Trophoblast cell (in vitro differentiated cells and primary cell): Measurements from ENCODE around the gene KCNH2.
"Not testable (repeated sequence)": the region's sequence is repeated elsewhere in the genome, so short reads cannot be mapped to it uniquely, and the experiment has no call there.

Experiments
- DNase-seq, 2 donors: peaks; one replicate each; pipeline ENCODE4 v3.0.0-alpha.2; 2016
- H2AFZ ChIP-seq: 2 replicates; pipeline ENCODE4 v1.6.1; 2013; ENCODE audit warnings: low read length, moderate library complexity, mild to moderate bottlenecking; ENCODE audit not compliant: insufficient read depth, poor library complexity
- H2AK5ac ChIP-seq: 2 replicates; pipeline ENCODE4 v1.6.1; 2013; ENCODE audit warnings: mild to moderate bottlenecking, low read length
- H2BK120ac ChIP-seq: 2 replicates; pipeline ENCODE4 v1.6.1; 2013; ENCODE audit warnings: low read length, mild to moderate bottlenecking, moderate library complexity; ENCODE audit not compliant: insufficient read depth, poor library complexity
- H2BK12ac ChIP-seq: 2 replicates; pipeline ENCODE4 v1.6.1; 2013; ENCODE audit warnings: mild to moderate bottlenecking, low read length, moderate library complexity
- H2BK5ac ChIP-seq: 2 replicates; pipeline ENCODE4 v1.6.1; 2013; ENCODE audit warnings: low read length, low read depth, moderate library complexity, mild to moderate bottlenecking; ENCODE audit not compliant: poor library complexity
- H3K14ac ChIP-seq: 2 replicates; pipeline ENCODE4 v1.6.1; 2013; ENCODE audit warnings: mild to moderate bottlenecking, low read length
- H3K18ac ChIP-seq: 2 replicates; pipeline ENCODE4 v1.6.1; 2013; ENCODE audit warnings: mild to moderate bottlenecking, low read length
- H3K23ac ChIP-seq: 2 replicates; pipeline ENCODE4 v1.6.1; 2013; ENCODE audit warnings: low read length
- H3K27ac ChIP-seq: 2 replicates; pipeline ENCODE4 v1.5.1; 2013; ENCODE audit warnings: low read depth, mild to moderate bottlenecking, inconsistent platforms, low read length, moderate library complexity
- H3K27me3 ChIP-seq: 2 replicates; pipeline ENCODE4 v1.6.1; 2013; ENCODE audit warnings: inconsistent platforms, mild to moderate bottlenecking, low read length, moderate library complexity; ENCODE audit not compliant: insufficient read depth
- H3K36me3 ChIP-seq, 2 experiments: 1 replicate in 1 of 2; 2 replicates in 1 of 2; pipeline ENCODE4 v1.6.1; 2013; ENCODE audit warnings: low read length in 2 of 2, mild to moderate bottlenecking in 2 of 2, moderate library complexity in 1 of 2; ENCODE audit not compliant: insufficient read depth in 2 of 2, control insufficient read depth in 1 of 2
- H3K4ac ChIP-seq: 2 replicates; pipeline ENCODE4 v1.6.1; 2013; ENCODE audit warnings: low read depth, mild to moderate bottlenecking, low read length, moderate library complexity
- H3K4me1 ChIP-seq, 2 experiments: 1 replicate in 1 of 2; 2 replicates in 1 of 2; pipeline ENCODE4 v1.6.1; 2013; ENCODE audit warnings: low read length in 2 of 2, mild to moderate bottlenecking in 2 of 2, moderate library complexity in 1 of 2; ENCODE audit not compliant: insufficient read depth in 2 of 2, control insufficient read depth in 1 of 2
- H3K4me2 ChIP-seq: 2 replicates; pipeline ENCODE4 v1.6.1; 2013; ENCODE audit warnings: inconsistent platforms, mild to moderate bottlenecking, low read length, moderate library complexity
- H3K4me3 ChIP-seq: 2 replicates; pipeline ENCODE4 v1.5.1; 2013; ENCODE audit warnings: mild to moderate bottlenecking, low read depth, low read length, inconsistent platforms
- H3K79me1 ChIP-seq: one replicate; pipeline ENCODE4 v1.6.1; 2013; ENCODE audit warnings: low read length
- H3K79me2 ChIP-seq: 2 replicates; pipeline ENCODE4 v1.6.1; 2013; ENCODE audit warnings: low read length, mild to moderate bottlenecking; ENCODE audit not compliant: control insufficient read depth, insufficient read depth, poor library complexity
- H3K9ac ChIP-seq: 2 replicates; pipeline ENCODE4 v1.6.1; 2013; ENCODE audit warnings: mild to moderate bottlenecking, low read length
- H3K9me3 ChIP-seq: 2 replicates; pipeline ENCODE4 v1.6.1; 2013; ENCODE audit warnings: low read depth, mild to moderate bottlenecking, control low read depth, inconsistent platforms, low read length; ENCODE audit not compliant: insufficient read depth
- H4K12ac ChIP-seq: 2 replicates; pipeline ENCODE4 v1.6.1; 2013; ENCODE audit warnings: low read depth, mild to moderate bottlenecking, low read length, moderate library complexity
- H4K8ac ChIP-seq: 2 replicates; pipeline ENCODE4 v1.6.1; 2013; ENCODE audit warnings: low read depth, mild to moderate bottlenecking, low read length, moderate library complexity
- H4K91ac ChIP-seq: one replicate; pipeline ENCODE4 v1.6.1; 2013; ENCODE audit warnings: low read depth, mild to moderate bottlenecking, low read length, moderate library complexity
- WGBS: extraction: QIAGEN DNeasy Blood & Tissue Kit; methylation state at CpG from one replicate; pipeline ENCODE4 v1.1.7; 2013; ENCODE audit warnings: missing lambda C conversion rate; ENCODE audit not compliant: insufficient read length, insufficient coverage; ENCODE audit errors: extremely low coverage; 5-methylcytosine and 5-hydroxymethylcytosine counted together

KCNH2 gene

GRCh38 chr7:151011616-151012015 is 33.5 kb upstream of the KCNH2 start:
- not testable (repeated sequence) for H3K9me3 ChIP-seq, H3K27me3 ChIP-seq, H3K36me3 ChIP-seq, H2BK5ac ChIP-seq, H3K4me2 ChIP-seq, H3K18ac ChIP-seq, H3K4ac ChIP-seq, H2BK12ac ChIP-seq, H3K14ac ChIP-seq, H4K91ac ChIP-seq, H3K4me3 ChIP-seq, DNase-seq, H3K27ac ChIP-seq, H3K9ac ChIP-seq, H2BK120ac ChIP-seq, H3K23ac ChIP-seq, H2AK5ac ChIP-seq, H3K79me2 ChIP-seq, H4K12ac ChIP-seq, H4K8ac ChIP-seq, H2AFZ ChIP-seq
- WGBS = no CpG with 5 or more reads among the region's 12 CpGs
- Histone ChIP-seq H3K4me1 (peaks cover 33 to 42% of the 10 kb centered on the region in 2 experiments), H3K79me1 (peaks cover 12% of the 10 kb centered on the region)

GRCh38 chr7:151011097-151011409 is 32.9 kb upstream of the KCNH2 start:
- no peaks in the 10 kb centered on the region for H3K36me3 ChIP-seq
- H3K4ac ChIP-seq = no peak overlapping the region
- no peak overlapping the region for H2BK120ac ChIP-seq
- H3K23ac ChIP-seq = no peak overlapping the region
- no peaks in the 10 kb centered on the region for H3K27me3 ChIP-seq
- H3K4me2 ChIP-seq = no peak overlapping the region
- H3K9ac ChIP-seq = no peak overlapping the region
- no peak overlapping the region for H2AFZ ChIP-seq
- H4K8ac ChIP-seq = no peak overlapping the region
- H3K79me2 ChIP-seq = no peaks in the 10 kb centered on the region
- H3K4me3 ChIP-seq = no peak overlapping the region
- H2BK12ac ChIP-seq = peak overlapping the region; percentile 68
- H3K9me3 ChIP-seq = peaks cover 4% of the 10 kb centered on the region
- DNase-seq = no peak
- no peak overlapping the region for H2BK5ac ChIP-seq
- H3K14ac ChIP-seq = no peak overlapping the region
- H4K12ac ChIP-seq = no peak overlapping the region
- no peak overlapping the region for H3K27ac ChIP-seq
- no peak overlapping the region for H2AK5ac ChIP-seq
- H4K91ac ChIP-seq = peak overlapping the region; percentile 75
- H3K4me1 ChIP-seq = peaks cover 33 to 42% of the 10 kb centered on the region in 2 experiments
- H3K79me1 ChIP-seq = peaks cover 12% of the 10 kb centered on the region
- no peak overlapping the region for H3K18ac ChIP-seq
- WGBS = no CpG with 5 or more reads among the region's 1 CpG

DNA sequence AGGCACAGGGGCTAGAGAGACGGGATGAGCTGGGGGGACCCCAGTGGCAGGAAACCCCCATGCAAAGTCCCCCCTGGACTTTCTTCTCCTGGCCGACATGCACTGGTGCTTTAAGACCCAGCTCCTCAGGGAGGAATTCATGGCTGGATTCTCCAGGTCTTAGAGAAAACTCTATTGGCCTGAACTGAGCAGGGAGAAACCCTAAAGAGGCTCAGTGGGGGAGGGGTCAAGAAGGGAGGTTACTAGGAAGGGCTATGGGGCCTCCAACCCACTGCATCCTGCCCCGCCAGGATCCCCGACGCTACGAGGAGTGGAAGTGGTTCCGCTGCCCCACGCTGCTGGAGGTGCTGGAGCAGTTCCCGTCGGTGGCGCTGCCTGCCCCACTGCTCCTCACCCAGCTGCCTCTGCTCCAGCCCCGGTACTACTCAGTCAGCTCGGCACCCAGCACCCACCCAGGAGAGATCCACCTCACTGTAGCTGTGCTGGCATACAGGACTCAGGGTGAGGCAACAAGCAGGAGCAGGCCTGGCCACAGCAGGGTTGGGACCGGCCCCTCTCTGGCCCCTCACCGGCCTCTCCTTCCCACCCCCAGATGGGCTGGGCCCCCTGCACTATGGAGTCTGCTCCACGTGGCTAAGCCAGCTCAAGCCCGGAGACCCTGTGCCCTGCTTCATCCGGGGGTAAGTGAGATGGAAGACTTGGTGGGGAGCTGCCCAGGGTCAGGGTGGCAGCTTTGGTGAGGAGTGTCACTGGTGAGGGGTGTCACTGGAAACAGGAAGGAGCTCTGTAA is 32.4 kb upstream of the KCNH2 start:
- peaks cover 33 to 42% of the 10 kb centered on the region in 2 experiments for H3K4me1 ChIP-seq
- H2BK12ac ChIP-seq = peak overlapping the region; percentile 68
- H3K9ac ChIP-seq = no peak overlapping the region
- H2AK5ac ChIP-seq = peak overlapping the region; percentile 45
- H3K9me3 ChIP-seq = peaks cover 4% of the 10 kb centered on the region
- H2BK5ac ChIP-seq = peak overlapping the region; percentile 7
- peak overlapping the region; percentile 40 for H2BK120ac ChIP-seq
- H3K27me3 ChIP-seq = no peaks in the 10 kb centered on the region
- H4K8ac ChIP-seq = peak overlapping the region; percentile 5
- H3K36me3 ChIP-seq = no peaks in the 10 kb centered on the region
- no peak overlapping the region for H3K4ac ChIP-seq
- H3K27ac ChIP-seq = no peak overlapping the region
- no peaks in the 10 kb centered on the region for H3K79me2 ChIP-seq
- H3K14ac ChIP-seq = peak overlapping the region; percentile 19
- H4K12ac ChIP-seq = no peak overlapping the region
- DNase-seq = no peak
- H3K4me2 ChIP-seq = peak overlapping the region; percentile 23
- no peak overlapping the region for H3K23ac ChIP-seq
- H2AFZ ChIP-seq = peak overlapping the region; percentile 8
- H3K18ac ChIP-seq = peak overlapping the region; percentile 23
- H3K4me3 ChIP-seq = no peak overlapping the region
- no CpG with 5 or more reads among the region's 18 CpGs for WGBS
- H3K79me1 ChIP-seq = peaks cover 12% of the 10 kb centered on the region
- peak overlapping the region; percentile 75 for H4K91ac ChIP-seq

GRCh38 chr7:151010037-151010306 is 31.9 kb upstream of the KCNH2 start:
- no peaks in the 10 kb centered on the region for H3K27me3 ChIP-seq
- no peak overlapping the region for H3K4me2 ChIP-seq
- no peak for DNase-seq
- no peak overlapping the region for H3K18ac ChIP-seq
- no peak overlapping the region for H3K4me3 ChIP-seq
- H2BK12ac ChIP-seq = no peak overlapping the region
- no peak overlapping the region for H4K12ac ChIP-seq
- no peak overlapping the region for H2BK120ac ChIP-seq
- H2AFZ ChIP-seq = no peak overlapping the region
- H3K14ac ChIP-seq = no peak overlapping the region
- peaks cover 33 to 42% of the 10 kb centered on the region in 2 experiments for H3K4me1 ChIP-seq
- H2BK5ac ChIP-seq = no peak overlapping the region
- peak overlapping the region; percentile 3 for H4K91ac ChIP-seq
- H3K23ac ChIP-seq = no peak overlapping the region
- no peak overlapping the region for H2AK5ac ChIP-seq
- peaks cover 4% of the 10 kb centered on the region for H3K9me3 ChIP-seq
- H3K27ac ChIP-seq = no peak overlapping the region
- H3K79me2 ChIP-seq = no peaks in the 10 kb centered on the region
- no peaks in the 10 kb centered on the region for H3K36me3 ChIP-seq
- H4K8ac ChIP-seq = no peak overlapping the region
- no peak overlapping the region for H3K9ac ChIP-seq
- WGBS = no CpG with 5 or more reads among the region's 7 CpGs
- H3K79me1 ChIP-seq = peaks cover 12% of the 10 kb centered on the region
- no peak overlapping the region for H3K4ac ChIP-seq
